Muscle of leg (tissue), 11 donors: ENCODE data around the gene ARMH3. TPM values are rescaled to one million over a fixed set of nuclear protein-coding genes. Genes with fewer than 3 reads are reported as not detected.

Source experiments
- DNase-seq: peaks from one replicate; pipeline ENCODE4 v3.0.0; 2013
- H3K27ac ChIP-seq: one replicate; pipeline ENCODE4 v1.5.1; 2013; ENCODE audit warnings: mild to moderate bottlenecking, low read length, control low read depth
- H3K27me3 ChIP-seq: one replicate; pipeline ENCODE4 v1.6.1; 2013; ENCODE audit warnings: low read length; ENCODE audit not compliant: control insufficient read depth, insufficient read depth
- H3K36me3 ChIP-seq: one replicate; pipeline ENCODE4 v1.6.1; 2013; ENCODE audit warnings: low read length; ENCODE audit not compliant: control insufficient read depth, insufficient read depth
- H3K4me1 ChIP-seq: one replicate; pipeline ENCODE4 v1.6.1; 2013; ENCODE audit warnings: low read length; ENCODE audit not compliant: control insufficient read depth, insufficient read depth
- H3K4me3 ChIP-seq: one replicate; pipeline ENCODE4 v1.5.1; 2013; ENCODE audit warnings: low read length, control low read depth
- H3K9me3 ChIP-seq: replicated peaks from 2 replicates; pipeline ENCODE4 v1.6.1; 2013; ENCODE audit warnings: low read depth, low read length; ENCODE audit not compliant: control insufficient read depth
- WGBS: methylation state at CpG from one replicate; pipeline ENCODE4 v1.1.5; 2013; ENCODE audit warnings: missing lambda C conversion rate; ENCODE audit not compliant: insufficient coverage; 5-methylcytosine and 5-hydroxymethylcytosine counted together
- polyA plus RNA-seq, 8 donors: library from polyadenylated mRNA; unstranded; fragments of 120-200 nt; gene quantifications; one replicate each; pipeline versions ENCODE4 v1.2.1 to v1.2.3, GENCODE V29; 2013; ENCODE audit warnings: inconsistent platforms in 1 of 8, low replicate concordance in 1 of 8; ENCODE audit not compliant: insufficient read length in 8 of 8, insufficient read depth in 1 of 8
- total RNA-seq: library from RNA; stranded (reverse); fragments of 120-200 nt; gene quantifications from one replicate; pipeline ENCODE4 v1.2.4, GENCODE V29; 2013

ARMH3 gene
- total and polyA plus RNA-seq, 9 donors: 7.1 to 17.0 (median 12.7) TPM

DNA sequence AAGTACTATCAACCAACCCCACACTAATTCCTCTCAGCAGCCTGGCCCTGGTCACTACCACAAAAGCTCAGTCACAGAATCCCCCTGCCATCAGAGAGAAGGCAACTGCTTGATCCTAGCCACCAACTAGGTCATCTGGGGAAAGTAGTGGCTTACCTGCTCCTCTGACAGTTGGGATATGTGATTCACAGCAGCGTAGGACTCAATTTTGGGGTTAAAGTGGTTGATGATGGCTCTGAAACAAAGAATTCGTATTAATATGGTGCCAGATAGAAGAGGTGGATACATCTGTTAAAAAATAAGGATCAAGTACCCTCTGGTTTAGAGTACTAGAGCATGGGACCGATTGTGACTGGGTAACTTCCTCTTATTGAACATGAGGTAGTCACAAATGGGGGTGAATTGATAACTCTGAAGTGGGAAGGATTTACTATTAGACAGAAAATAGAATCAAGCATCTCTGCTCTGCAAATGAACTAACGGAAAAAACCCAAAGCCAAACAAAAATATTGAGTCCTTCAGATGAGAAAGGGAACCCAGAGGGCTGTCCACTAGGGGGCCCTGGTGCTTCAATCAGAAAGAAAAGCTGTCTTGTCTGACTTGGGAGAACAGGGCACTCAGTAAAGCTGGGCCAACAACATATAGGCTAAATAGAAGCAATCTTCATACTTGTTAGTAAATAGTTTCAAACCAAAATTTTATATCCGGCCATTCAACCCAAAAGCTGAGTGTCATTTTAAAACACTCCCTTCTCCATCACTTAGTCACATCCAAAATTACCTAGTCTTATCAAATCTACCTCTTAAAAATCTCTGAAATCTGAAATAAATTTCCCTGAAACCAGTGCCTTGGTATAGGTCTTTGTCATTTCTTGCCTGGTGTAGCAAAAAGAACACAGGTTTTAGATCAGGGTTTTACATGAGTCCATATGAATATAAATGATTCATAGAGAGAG lies 166.4 kb downstream of the ARMH3 start:
- Histone ChIP-seq H3K4me3 (no peak overlapping the region), H3K27ac (no peak overlapping the region), H3K9me3 (no peaks in the 10 kb centered on the region), H3K36me3 (no peaks in the 10 kb centered on the region), H3K27me3 (no peaks in the 10 kb centered on the region), H3K4me1 (no peaks in the 10 kb centered on the region)
- DNase-seq: peak; percentile 79
- WGBS: 63% methylated on average over 2 of the region's 5 CpGs

DNA sequence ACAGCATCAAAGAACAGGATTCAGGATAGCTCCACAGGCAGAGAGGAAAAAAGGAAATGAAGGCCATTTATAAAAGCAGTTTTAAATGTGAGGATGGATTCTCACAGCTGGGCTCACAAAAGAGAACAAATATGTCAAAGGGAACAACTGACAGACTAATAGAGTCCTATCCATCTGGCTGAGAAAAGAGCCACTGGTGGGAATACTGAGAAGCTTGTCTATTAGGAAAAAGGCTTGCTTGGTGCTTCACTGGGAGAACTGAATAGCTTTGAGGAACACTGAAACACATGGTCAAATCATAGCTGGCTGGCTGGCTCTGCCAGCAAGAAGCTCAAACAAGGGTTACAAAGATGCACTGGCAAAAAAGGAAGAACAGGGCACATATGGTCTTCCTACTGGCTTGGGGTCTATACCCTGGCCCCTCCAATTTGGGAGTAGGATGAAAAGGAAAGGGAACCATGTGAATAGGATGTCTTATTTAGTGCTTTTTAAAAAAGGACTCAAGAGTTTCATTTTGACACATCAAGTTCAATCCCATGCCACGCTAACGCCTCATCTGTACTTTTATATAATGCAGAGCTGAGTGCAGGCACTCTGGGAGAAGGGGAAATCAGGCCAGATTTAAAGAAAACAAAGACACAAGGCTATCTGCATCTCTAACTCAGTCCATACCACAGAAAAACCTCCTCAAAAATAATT lies 167.6 kb downstream of the ARMH3 start:
- Histone ChIP-seq H3K4me1 (no peaks in the 10 kb centered on the region), H3K36me3 (no peaks in the 10 kb centered on the region), H3K27me3 (no peaks in the 10 kb centered on the region), H3K9me3 (no peaks in the 10 kb centered on the region), H3K4me3 (no peak overlapping the region), H3K27ac (no peak overlapping the region)
- no peak for DNase-seq
- WGBS: no CpG with 5 or more reads among the region's 2 CpGs

DNA sequence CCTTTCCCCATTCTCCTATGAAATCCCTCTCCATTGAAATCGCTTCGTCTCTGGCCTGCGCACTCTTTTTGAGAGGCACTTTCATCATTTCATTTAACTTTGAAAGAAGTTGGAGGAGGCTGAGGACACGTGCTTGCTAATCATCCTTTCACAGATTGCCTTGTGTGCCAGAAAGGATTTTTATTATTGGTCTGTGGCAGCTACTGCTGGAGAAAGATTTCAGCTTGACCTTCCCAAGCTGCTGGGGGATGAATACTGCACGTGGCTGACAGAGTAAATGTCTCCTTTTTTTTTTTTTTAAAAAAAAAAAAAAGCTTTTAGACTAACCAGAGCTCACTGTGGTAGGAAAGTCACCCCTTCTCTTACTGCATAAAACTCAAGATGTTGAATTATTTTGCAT lies 168.2 kb downstream of the ARMH3 start:
- H3K27ac ChIP-seq: no peak overlapping the region
- no peak overlapping the region for H3K4me3 ChIP-seq
- WGBS: no CpG with 5 or more reads among the region's 5 CpGs
- H3K4me1 ChIP-seq: no peaks in the 10 kb centered on the region
- no peaks in the 10 kb centered on the region for H3K9me3 ChIP-seq
- DNase-seq: no peak
- no peaks in the 10 kb centered on the region for H3K36me3 ChIP-seq
- no peaks in the 10 kb centered on the region for H3K27me3 ChIP-seq

GRCh38 chr10:101886521-101887312 lies 169.3 kb downstream of the ARMH3 start:
- no peak overlapping the region for H3K27ac ChIP-seq
- no peak for DNase-seq
- no peaks in the 10 kb centered on the region for H3K36me3 ChIP-seq

DNA sequence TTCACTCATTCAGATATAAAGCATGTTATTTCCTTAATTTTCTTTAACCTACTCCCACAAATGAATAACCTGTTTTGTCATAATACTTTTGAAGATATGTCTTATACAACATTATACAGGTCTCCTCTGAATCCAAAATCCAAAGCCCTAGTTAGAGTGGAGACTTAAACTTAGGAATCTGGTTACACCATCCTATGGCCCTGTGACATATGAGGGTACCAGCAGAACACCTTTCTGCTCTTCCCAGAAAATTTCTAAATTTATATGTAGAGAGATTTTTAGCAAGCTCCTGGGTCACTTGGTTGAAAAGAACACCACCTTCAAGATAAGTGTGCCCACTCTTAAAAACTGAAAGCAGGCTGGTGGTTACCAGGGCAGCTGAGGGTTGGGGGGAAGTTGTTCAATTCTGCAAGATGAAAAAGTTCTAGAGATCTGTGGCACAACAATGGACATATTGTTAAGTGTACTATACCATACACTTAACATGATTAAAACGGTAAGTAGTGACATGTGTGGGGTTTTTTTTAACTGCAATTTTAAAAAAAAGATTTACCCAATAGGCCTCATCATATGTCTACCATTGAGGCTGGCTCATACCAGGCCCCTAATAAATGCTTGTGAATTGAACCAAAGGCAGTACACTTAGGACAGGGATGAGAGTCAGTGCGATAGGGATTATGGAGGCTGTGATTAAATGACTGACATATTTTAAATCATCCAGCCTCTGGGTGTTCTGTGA lies 174.8 kb downstream of the ARMH3 start:
- no peaks in the 10 kb centered on the region for H3K9me3 ChIP-seq
- no CpG with 5 or more reads among the region's 2 CpGs for WGBS
- no peak for DNase-seq
- no peaks in the 10 kb centered on the region for H3K4me1 ChIP-seq
- no peak overlapping the region for H3K27ac ChIP-seq
- peaks cover 7% of the 10 kb centered on the region for H3K36me3 ChIP-seq
- no peaks in the 10 kb centered on the region for H3K27me3 ChIP-seq
- H3K4me3 ChIP-seq: no peak overlapping the region

More at GRCh38 chr10:101886521-101887312, 169.3 kb downstream of the ARMH3 start:
- Histone ChIP-seq H3K4me3 (no peak overlapping the region), H3K9me3 (no peaks in the 10 kb centered on the region), H3K4me1 (no peaks in the 10 kb centered on the region), H3K27me3 (no peaks in the 10 kb centered on the region)
- no CpG with 5 or more reads among the region's 1 CpG for WGBS

DNA sequence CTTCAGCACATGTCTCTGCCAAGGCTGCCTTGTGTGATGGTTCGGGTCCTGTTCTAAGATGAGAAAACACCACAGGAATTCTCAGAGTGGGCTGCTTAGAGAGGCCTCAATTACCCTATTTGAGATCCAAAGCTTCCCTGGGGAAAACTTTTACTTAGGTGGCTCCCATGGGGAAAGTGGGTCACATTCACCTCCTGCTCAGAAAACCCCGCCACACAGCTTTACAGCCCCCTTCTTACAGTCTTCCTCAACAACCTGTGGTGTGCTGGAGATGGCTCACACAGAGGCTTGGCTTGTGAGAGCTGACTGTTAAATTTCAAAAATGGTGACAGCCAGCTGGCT lies 175.8 kb downstream of the ARMH3 start:
- no peaks in the 10 kb centered on the region for H3K9me3 ChIP-seq
- H3K4me3 ChIP-seq: no peak overlapping the region
- H3K4me1 ChIP-seq: no peaks in the 10 kb centered on the region
- WGBS: no CpG with 5 or more reads among the region's 2 CpGs
- H3K27ac ChIP-seq: no peak overlapping the region
- H3K36me3 ChIP-seq: peaks cover 7% of the 10 kb centered on the region
- DNase-seq: no peak
- H3K27me3 ChIP-seq: no peaks in the 10 kb centered on the region

- no peaks in the 10 kb centered on the region for H3K4me1 ChIP-seq
- no peak overlapping the region for H3K27ac ChIP-seq
- H3K9me3 ChIP-seq: no peaks in the 10 kb centered on the region
- no peaks in the 10 kb centered on the region for H3K27me3 ChIP-seq
- H3K36me3 ChIP-seq: peaks cover 7% of the 10 kb centered on the region
- no peak for DNase-seq
- WGBS: 100% methylated on average over 4 of the region's 13 CpGs
- no peak overlapping the region for H3K4me3 ChIP-seq
Measured at GRCh38 chr10:101879456-101880231, 176.3 kb downstream of the ARMH3 start.

- no peaks in the 10 kb centered on the region for H3K9me3 ChIP-seq
- no peaks in the 10 kb centered on the region for H3K4me1 ChIP-seq
- WGBS: 69% methylated on average over 3 of the region's 3 CpGs
- peaks cover 7% of the 10 kb centered on the region for H3K36me3 ChIP-seq
- no peaks in the 10 kb centered on the region for H3K27me3 ChIP-seq
- no peak for DNase-seq
- no peak overlapping the region for H3K4me3 ChIP-seq
- no peak overlapping the region for H3K27ac ChIP-seq
Measured at GRCh38 chr10:101878869-101879268, 177.1 kb downstream of the ARMH3 start.

DNA sequence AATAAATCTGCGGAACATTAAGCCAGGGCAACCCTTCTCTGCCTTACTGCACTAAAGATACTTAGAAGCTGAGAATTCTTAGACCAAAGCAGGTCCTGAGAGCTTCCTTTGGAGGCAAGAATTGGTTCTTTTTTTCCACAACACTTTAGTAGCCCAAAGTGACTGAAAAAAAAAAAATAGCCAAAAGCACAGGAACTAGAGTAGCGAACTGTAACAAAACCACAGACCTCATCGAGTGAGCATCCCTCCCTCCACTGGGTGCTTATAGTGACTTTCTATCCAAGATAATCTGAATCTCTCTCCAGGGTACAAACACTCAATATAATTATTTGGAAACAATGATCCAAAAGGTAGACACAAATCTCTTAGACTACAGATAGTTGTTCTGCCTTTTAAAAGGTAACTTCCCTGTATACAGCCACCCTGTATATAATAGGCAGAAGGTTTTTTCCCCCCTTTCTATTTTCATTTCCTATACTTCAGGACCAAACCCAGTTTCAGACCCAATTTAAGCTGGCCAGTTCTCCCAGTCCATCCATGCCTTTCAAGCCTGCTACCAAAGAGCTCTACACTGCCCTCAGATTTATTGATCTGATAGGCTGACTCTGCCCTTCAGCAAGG lies 180.8 kb downstream of the ARMH3 start:
- H3K4me3 ChIP-seq: no peak overlapping the region
- H3K27ac ChIP-seq: no peak overlapping the region
- DNase-seq: no peak
- WGBS: 80% methylated on average over 2 of the region's 3 CpGs
- H3K27me3 ChIP-seq: no peaks in the 10 kb centered on the region
- peaks cover 5% of the 10 kb centered on the region for H3K36me3 ChIP-seq
- H3K4me1 ChIP-seq: no peaks in the 10 kb centered on the region
- no peaks in the 10 kb centered on the region for H3K9me3 ChIP-seq
